GM12878 (cell line): ENCODE results near the gene PKLR. TPM values are rescaled to one million over a fixed set of nuclear protein-coding genes. Genes with fewer than 3 reads are reported as not detected.

Experiments used
- BMI1 ChIP-seq: fragments of 450-650 bp; IDR thresholded peaks from 2 replicates; pipeline ENCODE4 v1.6.1; 2016; ENCODE audit warnings: mild to moderate bottlenecking, moderate library complexity, borderline replicate concordance
- CBX3 ChIP-seq: fragments of 200-600 bp; sonication (generic); IDR thresholded peaks from 2 replicates; pipeline ENCODE4 v1.6.1; 2016; ENCODE audit warnings: low read depth, borderline replicate concordance
- CREM ChIP-seq: IDR thresholded peaks from 2 replicates; pipeline ENCODE4 v1.6.1; 2014; ENCODE audit warnings: antibody characterized with exemption, low read depth
- EED ChIP-seq: sonication (generic); IDR thresholded peaks from 2 replicates; pipeline ENCODE4 v1.6.1; 2016; ENCODE audit warnings: antibody characterized with exemption, low read depth
- EGR1 ChIP-seq, 2 experiments: IDR thresholded peaks; 1 replicate in 1 of 2; 2 replicates in 1 of 2; pipeline ENCODE4 v1.6.1; 2011 to 2012; ENCODE audit warnings: low read depth in 2 of 2, low read length in 2 of 2, borderline replicate concordance in 1 of 2, mild to moderate bottlenecking in 1 of 2, moderate library complexity in 1 of 2
- HCFC1 ChIP-seq: fragments of 150-350 bp; IDR thresholded peaks from 2 replicates; pipeline ENCODE4 v1.6.1; 2014; ENCODE audit warnings: low read length
- IRF5 ChIP-seq: fragments of 450-650 bp; IDR thresholded peaks from 2 replicates; pipeline ENCODE4 v1.6.1; 2017; ENCODE audit warnings: borderline replicate concordance
- MLLT1 ChIP-seq: fragments of 450-650 bp; IDR thresholded peaks from 2 replicates; pipeline ENCODE4 v1.6.1; 2016; ENCODE audit warnings: mild to moderate bottlenecking
- MXI1 ChIP-seq: fragments of 150-350 bp; IDR thresholded peaks from 2 replicates; pipeline ENCODE4 v1.6.1; 2011; ENCODE audit warnings: low read depth, mild to moderate bottlenecking, inconsistent platforms, low read length, improper control_type of control experiment
- NBN ChIP-seq: fragments of 450-650 bp; IDR thresholded peaks from 2 replicates; pipeline ENCODE4 v1.6.1; 2016
- NR2C2 ChIP-seq: IDR thresholded peaks from 2 replicates; pipeline ENCODE4 v1.6.1; 2011; ENCODE audit warnings: borderline replicate concordance, low read depth; ENCODE audit not compliant: control insufficient read depth, insufficient read length
- NR2F1 ChIP-seq: fragments of 450-650 bp; conservative IDR thresholded peaks from 2 replicates; pipeline ENCODE4 v1.6.1; 2017; ENCODE audit warnings: mild to moderate bottlenecking
- PAX5 ChIP-seq: IDR thresholded peaks from 2 replicates; pipeline ENCODE4 v1.6.1; 2011; ENCODE audit warnings: low read depth, low read length, borderline replicate concordance
- POLR2AphosphoS5 ChIP-seq: IDR thresholded peaks from 2 replicates; pipeline ENCODE4 v1.6.1; 2011; ENCODE audit warnings: mild to moderate bottlenecking, low read length, inconsistent platforms
- RELA ChIP-seq: fragments of 450-650 bp; IDR thresholded peaks from 2 replicates; pipeline ENCODE4 v1.8.0; 2014; ENCODE audit warnings: borderline replicate concordance; ENCODE audit not compliant: partially characterized antibody
- RUNX3 ChIP-seq: IDR thresholded peaks from 2 replicates; pipeline ENCODE4 v1.6.1; 2012; ENCODE audit warnings: low read length, inconsistent platforms
- SMAD1 ChIP-seq: fragments of 450-650 bp; IDR thresholded peaks from 2 replicates; pipeline ENCODE4 v1.6.1; 2018; ENCODE audit warnings: mild to moderate bottlenecking, low read depth; ENCODE audit not compliant: partially characterized antibody
- SMAD5 ChIP-seq: IDR thresholded peaks from 2 replicates; pipeline ENCODE4 v1.6.1; 2016; ENCODE audit warnings: antibody characterized with exemption, low read depth
- TBL1XR1 ChIP-seq: IDR thresholded peaks from 2 replicates; pipeline ENCODE4 v1.6.1; 2012; ENCODE audit warnings: low read depth, low read length, improper control_type of control experiment
- ZBTB11 ChIP-seq: fragments of 450-650 bp; formaldehyde crosslinking; IDR thresholded peaks from 2 replicates; pipeline ENCODE4 v1.5.0; 2022; ENCODE audit warnings: mild to moderate bottlenecking, missing genetic modification characterization
- ZSCAN29 ChIP-seq: fragments of 450-650 bp; IDR thresholded peaks from 2 replicates; pipeline ENCODE4 v1.6.1; 2017; ENCODE audit warnings: mild to moderate bottlenecking, moderate library complexity
- polyA plus RNA-seq, 11 experiments: library from polyadenylated mRNA; depleted of rRNA in 4 of 11; unstranded in 6 of 11; stranded (reverse) in 5 of 11; fragments of >200 nt; fragmentation: Nextera tagmentation in 4 of 11; fragmentation: Illumina TruSeq in 1 of 11; extraction: Ambion mirVana in 4 of 11; extraction: Trizol in 1 of 11; gene quantifications; 1 replicate in 1 of 11; 2 replicates in 10 of 11; pipeline versions ENCODE4 v1.2.1 to v1.2.3, GENCODE V29; 2011 to 2016; ENCODE audit warnings: inconsistent platforms in 2 of 11, missing spikeins in 2 of 11, low read depth in 1 of 11
- total RNA-seq, 4 experiments: library from RNA; depleted of rRNA in 3 of 4; stranded (reverse); fragments of >200 nt in 3 of 4; fragmentation: Illumina TruSeq in 1 of 4; extraction: Trizol in 1 of 4; gene quantifications; 2 replicates each; pipeline versions ENCODE4 v1.2.1 to v1.2.3, GENCODE V29; 2013 to 2021
- TF ChIP-seq, protein P1 (sequence below): IDR thresholded peaks from 2 replicates; pipeline ENCODE4 v1.6.1; 2012; ENCODE audit warnings: low read depth, low read length, improper control_type of control experiment
- TF ChIP-seq, protein P2 (sequence below): IDR thresholded peaks from 2 replicates; pipeline ENCODE4 v1.6.1; 2012; ENCODE audit warnings: low read length, inconsistent platforms

The PKLR gene
- total and polyA plus RNA-seq, 10 of the 15 experiments (the other 5 are each of a cell fraction or from before 2014, with no cell fraction given), result 0.04 to 0.15 (median 0.08) TPM; not detected in 7

DNA sequence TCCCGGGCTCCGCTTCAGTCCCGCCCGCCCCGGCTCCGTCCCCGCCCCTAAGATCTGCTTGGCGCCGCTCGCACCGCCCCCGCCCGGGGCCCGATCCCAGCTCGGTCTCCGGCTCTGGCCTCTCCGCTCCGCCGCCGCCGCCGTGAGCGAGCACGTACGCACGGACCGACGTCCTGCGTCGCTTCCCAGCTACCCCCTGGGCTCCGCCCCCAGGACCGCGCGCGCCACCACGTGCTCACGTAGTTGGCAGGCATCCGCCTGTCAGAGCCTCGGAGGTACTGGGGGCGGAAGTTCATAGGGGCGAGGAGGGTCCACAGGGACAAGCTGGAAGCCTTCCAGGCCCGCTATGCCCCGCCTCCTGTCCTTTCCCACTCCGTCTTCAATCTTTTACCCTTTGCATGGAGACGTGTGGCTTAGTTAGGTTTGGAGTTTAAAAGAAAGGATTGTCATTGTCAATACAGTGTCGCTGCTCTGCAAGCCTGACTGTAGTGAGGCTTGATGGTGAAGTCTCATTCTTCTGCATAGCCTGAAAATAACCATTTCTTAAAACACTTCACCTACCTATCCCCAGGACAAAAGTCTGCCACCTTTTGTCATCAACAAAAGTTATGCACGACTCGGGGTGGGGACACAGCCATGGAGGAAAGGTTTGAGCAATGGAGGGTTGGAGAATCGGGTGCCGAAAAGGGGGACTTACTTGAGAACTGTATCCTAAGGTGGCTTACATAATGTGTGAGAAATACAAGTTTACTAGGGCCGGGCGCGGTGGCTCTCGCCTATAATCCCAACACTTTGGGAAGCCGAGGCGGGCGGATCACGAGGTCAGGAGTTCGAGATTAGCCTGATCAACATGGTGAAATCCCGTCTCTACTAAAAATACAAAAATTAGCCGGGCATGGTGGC, 27.6 kb downstream of the PKLR start, which contains the start of gene CLK2 (continued):
- TF ChIP-seq ZBTB11 (CRISPR knock-in tag), result no peak
- TF ChIP-seq CBX3, result no peak
- TF ChIP-seq MXI1, result peak; percentile 94
- no peak for TF ChIP-seq ZSCAN29
- TF ChIP-seq, protein P1, sequence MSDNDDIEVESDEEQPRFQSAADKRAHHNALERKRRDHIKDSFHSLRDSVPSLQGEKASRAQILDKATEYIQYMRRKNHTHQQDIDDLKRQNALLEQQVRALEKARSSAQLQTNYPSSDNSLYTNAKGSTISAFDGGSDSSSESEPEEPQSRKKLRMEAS, result peak; percentile 96
- peak; percentile 56; the same call in 1 of the 2 replicates for TF ChIP-seq CREM
- TF ChIP-seq SMAD1, result peak; percentile 50
- TF ChIP-seq IRF5, result no peak
- TF ChIP-seq MLLT1, result peak; percentile 57; the same call in 1 of the 2 replicates
- TF ChIP-seq EED, result peak; percentile 30; the same call in 1 of the 2 replicates
- no peak for TF ChIP-seq NR2F1
- peak; percentile 69 for TF ChIP-seq SMAD5
- TF ChIP-seq PAX5, result 0 out of 2 replicates have a peak, but pooled peaks have one; percentile 29
- no peak; the same call in 1 of the 2 replicates for TF ChIP-seq NBN
- no peak for TF ChIP-seq BMI1
- TF ChIP-seq TBL1XR1, result 0 out of 2 replicates have a peak, but pooled peaks have one; percentile 18
- TF ChIP-seq POLR2AphosphoS5, result peak; percentile 78; the same call in 1 of the 2 replicates
- peak; percentile 64 for TF ChIP-seq RELA
- TF ChIP-seq, protein P2, sequence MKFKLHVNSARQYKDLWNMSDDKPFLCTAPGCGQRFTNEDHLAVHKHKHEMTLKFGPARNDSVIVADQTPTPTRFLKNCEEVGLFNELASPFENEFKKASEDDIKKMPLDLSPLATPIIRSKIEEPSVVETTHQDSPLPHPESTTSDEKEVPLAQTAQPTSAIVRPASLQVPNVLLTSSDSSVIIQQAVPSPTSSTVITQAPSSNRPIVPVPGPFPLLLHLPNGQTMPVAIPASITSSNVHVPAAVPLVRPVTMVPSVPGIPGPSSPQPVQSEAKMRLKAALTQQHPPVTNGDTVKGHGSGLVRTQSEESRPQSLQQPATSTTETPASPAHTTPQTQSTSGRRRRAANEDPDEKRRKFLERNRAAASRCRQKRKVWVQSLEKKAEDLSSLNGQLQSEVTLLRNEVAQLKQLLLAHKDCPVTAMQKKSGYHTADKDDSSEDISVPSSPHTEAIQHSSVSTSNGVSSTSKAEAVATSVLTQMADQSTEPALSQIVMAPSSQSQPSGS, result no peak
- peak; percentile 89 to 97 for TF ChIP-seq EGR1 (IDR thresholded peaks at IDR 0.05; ENCODE audit: borderline replicate concordance in 1 of 2, low read depth in 2 of 2, low read length in 2 of 2)
- no peak for TF ChIP-seq RUNX3
- peak; percentile 57 for TF ChIP-seq HCFC1
- TF ChIP-seq NR2C2, result no peak
